Upper lobe of right lung (tissue), 1 donor: ENCODE measurements around the gene HLA-DMB. TPM values are rescaled to one million over a fixed set of nuclear protein-coding genes. Genes with fewer than 3 reads are reported as not detected.

Source experiments
- ATAC-seq: fragments of 200-7000 bp; cut with Tn5 transposase; one replicate; pipeline ENCODE4 v1.9.1; 2020; ENCODE audit warnings: mild to moderate bottlenecking, moderate library complexity
- DNase-seq: peaks from one replicate; pipeline ENCODE4 v3.0.0-alpha.2; 2020
- H3K27ac ChIP-seq: fragments of 200-600 bp; one replicate; pipeline ENCODE4 v1.8.0; 2022
- H3K27me3 ChIP-seq: fragments of 200-600 bp; one replicate; pipeline ENCODE4 v1.8.0; 2022; ENCODE audit warnings: mild to moderate bottlenecking
- H3K36me3 ChIP-seq: fragments of 200-600 bp; one replicate; pipeline ENCODE4 v1.8.0; 2022
- H3K4me1 ChIP-seq: fragments of 200-600 bp; one replicate; pipeline ENCODE4 v1.8.0; 2022
- H3K4me3 ChIP-seq: fragments of 200-600 bp; one replicate; pipeline ENCODE4 v1.8.0; 2022; ENCODE audit warnings: mild to moderate bottlenecking
- H3K9me3 ChIP-seq: fragments of 200-600 bp; one replicate; pipeline ENCODE4 v1.8.0; 2022
- CTCF ChIP-seq: fragments of 200-600 bp; IDR thresholded peaks from one replicate; pipeline ENCODE4 v1.8.0; 2022; ENCODE audit warnings: antibody characterized with exemption
- intact Hi-C: fragments of 100-400 bp; cut with DNase I; formaldehyde crosslinking; loops from one replicate; pipeline ENCODE4 v1.11.0; 2022
- total RNA-seq: library from RNA; stranded (reverse); fragmentation: NEBNext Ultra II Directional; extraction: Animal tissue kit (Norgen Biotek cat#: 25700); gene quantifications from one replicate; pipeline ENCODE4 v1.2.1, GENCODE V29; 2021
- donor health status: DM: no; HTN: yes; CAD: no; lungs with severe emphysema.

The HLA-DMB gene
- total RNA-seq, 1 donor from 2014 or later, result 140 TPM

- Histone ChIP-seq H3K27ac (no peak overlapping the region), H3K36me3 (peaks cover 92% of the 10 kb centered on the region), H3K27me3 (no peaks in the 10 kb centered on the region), H3K9me3 (no peaks in the 10 kb centered on the region), H3K4me1 (peaks cover 46% of the 10 kb centered on the region), H3K4me3 (no peak overlapping the region)
- DNase-seq (no peak), ATAC-seq (no peak)
- intact Hi-C loops, result loop anchor here (5.0 kb wide), 1 partner anchor 40 kb away; no protein-coding TSS in a partner anchor
- TF ChIP-seq CTCF, result no peak
Measured at GRCh38 chr6:32977272-32977952, 36.6 kb upstream of the HLA-DMB start.

GRCh38 chr6:32976334-32977069, 35.7 kb upstream of the HLA-DMB start:
- no peak for TF ChIP-seq CTCF
- DNase-seq, result no peak
- Histone ChIP-seq H3K4me1 (peaks cover 39% of the 10 kb centered on the region), H3K36me3 (peaks cover 88% of the 10 kb centered on the region), H3K27me3 (no peaks in the 10 kb centered on the region), H3K27ac (no peak overlapping the region), H3K9me3 (no peaks in the 10 kb centered on the region), H3K4me3 (no peak overlapping the region)
- ATAC-seq, result no peak
- intact Hi-C loops, result loop anchor here (5.0 kb wide), 1 partner anchor 39 kb away; no protein-coding TSS in a partner anchor

- H3K27me3 ChIP-seq, result no peaks in the 10 kb centered on the region
- H3K9me3 ChIP-seq, result no peaks in the 10 kb centered on the region
- peaks cover 35% of the 10 kb centered on the region for H3K4me1 ChIP-seq
- H3K4me3 ChIP-seq, result peak overlapping the region; percentile 74
- no peak for TF ChIP-seq CTCF
- ATAC-seq (no peak), DNase-seq (no peak)
- peaks cover 82% of the 10 kb centered on the region for H3K36me3 ChIP-seq
- intact Hi-C loops, result loop anchor here (5.0 kb wide), 1 partner anchor 39 kb away; no protein-coding TSS in a partner anchor
- H3K27ac ChIP-seq, result no peak overlapping the region
Measured at GRCh38 chr6:32975886-32976285, 35.1 kb upstream of the HLA-DMB start.

GRCh38 chr6:32974541-32975308, 33.9 kb upstream of the HLA-DMB start:
- Histone ChIP-seq H3K36me3 (peaks cover 71% of the 10 kb centered on the region), H3K27ac (no peak overlapping the region), H3K9me3 (no peaks in the 10 kb centered on the region), H3K4me3 (peak overlapping the region; percentile 74), H3K27me3 (no peaks in the 10 kb centered on the region), H3K4me1 (peaks cover 35% of the 10 kb centered on the region)
- intact Hi-C loops, result loop anchor here (5.0 kb wide), 1 partner anchor 37 kb away; no protein-coding TSS in a partner anchor
- DNase-seq (no peak), ATAC-seq (no peak)
- TF ChIP-seq CTCF, result no peak

GRCh38 chr6:32974016-32974333, 33.1 kb upstream of the HLA-DMB start:
- no peak for DNase-seq
- no peaks in the 10 kb centered on the region for H3K27me3 ChIP-seq

More at GRCh38 chr6:32974016-32974333, 33.1 kb upstream of the HLA-DMB start:
- no peaks in the 10 kb centered on the region for H3K9me3 ChIP-seq
- TF ChIP-seq CTCF, result no peak
- peak overlapping the region; percentile 99 for H3K27ac ChIP-seq
- peaks cover 63% of the 10 kb centered on the region for H3K36me3 ChIP-seq
- intact Hi-C loops, result no loop called here
- H3K4me1 ChIP-seq, result peaks cover 35% of the 10 kb centered on the region
- H3K4me3 ChIP-seq, result peak overlapping the region; percentile 74
- no peak for ATAC-seq
